ENCODE data around the gene RB1. TPM values are rescaled to one million over a fixed set of nuclear protein-coding genes. Genes with fewer than 3 reads are reported as not detected.
"Not testable (repeated sequence)": the region's sequence is repeated elsewhere in the genome, so short reads cannot be mapped to it uniquely, and the experiment has no call there.

RB1 gene
- total RNA-seq, 1 experiment from 2014 or later, result 18.8 TPM

DNA sequence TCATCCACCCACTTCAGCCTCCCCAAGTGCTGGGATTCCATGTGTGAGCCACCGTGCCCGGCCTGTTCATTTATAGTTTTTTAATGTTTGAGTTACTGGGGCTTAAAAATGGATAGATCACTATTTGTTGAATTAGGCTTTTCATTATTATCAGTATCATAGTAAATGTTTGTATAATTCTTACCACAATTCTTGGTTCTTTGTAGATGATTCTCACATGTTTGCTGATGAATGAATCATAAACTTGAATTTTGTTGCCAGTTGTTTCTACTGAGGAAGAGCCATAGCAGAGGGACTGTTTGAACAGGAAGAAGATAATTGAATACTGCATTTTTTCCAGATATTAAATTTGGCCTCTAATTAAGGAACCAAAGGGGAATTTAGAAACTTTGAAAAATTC is 112.0 kb downstream of the RB1 start:
- ChIA-PET CTCF (no interaction called here), POLR2A (no interaction called here)
- Mint-ChIP-seq H3K4me1 (peaks cover 22% of the 10 kb centered on the region), H3K36me3 (peaks cover 41% of the 10 kb centered on the region), H3K27me3 (ENCODE audit: low read depth) (no peaks in the 10 kb centered on the region; the same call in 1 of the 2 replicates), H3K27ac (no peak overlapping the region), H3K9me3 (peaks cover 38% of the 10 kb centered on the region), H3K4me3 (no peak overlapping the region)
- ATAC-seq, result no peak
- no peak for TF ChIP-seq JAZF1 (CRISPR knock-in tag; IDR thresholded peaks at IDR 0.05)
- TF ChIP-seq, protein P1, sequence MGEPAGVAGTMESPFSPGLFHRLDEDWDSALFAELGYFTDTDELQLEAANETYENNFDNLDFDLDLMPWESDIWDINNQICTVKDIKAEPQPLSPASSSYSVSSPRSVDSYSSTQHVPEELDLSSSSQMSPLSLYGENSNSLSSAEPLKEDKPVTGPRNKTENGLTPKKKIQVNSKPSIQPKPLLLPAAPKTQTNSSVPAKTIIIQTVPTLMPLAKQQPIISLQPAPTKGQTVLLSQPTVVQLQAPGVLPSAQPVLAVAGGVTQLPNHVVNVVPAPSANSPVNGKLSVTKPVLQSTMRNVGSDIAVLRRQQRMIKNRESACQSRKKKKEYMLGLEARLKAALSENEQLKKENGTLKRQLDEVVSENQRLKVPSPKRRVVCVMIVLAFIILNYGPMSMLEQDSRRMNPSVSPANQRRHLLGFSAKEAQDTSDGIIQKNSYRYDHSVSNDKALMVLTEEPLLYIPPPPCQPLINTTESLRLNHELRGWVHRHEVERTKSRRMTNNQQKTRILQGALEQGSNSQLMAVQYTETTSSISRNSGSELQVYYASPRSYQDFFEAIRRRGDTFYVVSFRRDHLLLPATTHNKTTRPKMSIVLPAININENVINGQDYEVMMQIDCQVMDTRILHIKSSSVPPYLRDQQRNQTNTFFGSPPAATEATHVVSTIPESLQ (CRISPR knock-in tag; IDR thresholded peaks at IDR 0.05), result no peak
- no peak for TF ChIP-seq ZNF671 (CRISPR knock-in tag; IDR thresholded peaks at IDR 0.05)
- TF ChIP-seq, protein P2, sequence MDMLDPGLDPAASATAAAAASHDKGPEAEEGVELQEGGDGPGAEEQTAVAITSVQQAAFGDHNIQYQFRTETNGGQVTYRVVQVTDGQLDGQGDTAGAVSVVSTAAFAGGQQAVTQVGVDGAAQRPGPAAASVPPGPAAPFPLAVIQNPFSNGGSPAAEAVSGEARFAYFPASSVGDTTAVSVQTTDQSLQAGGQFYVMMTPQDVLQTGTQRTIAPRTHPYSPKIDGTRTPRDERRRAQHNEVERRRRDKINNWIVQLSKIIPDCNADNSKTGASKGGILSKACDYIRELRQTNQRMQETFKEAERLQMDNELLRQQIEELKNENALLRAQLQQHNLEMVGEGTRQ (CRISPR knock-in tag; IDR thresholded peaks at IDR 0.05), result no peak
- no peak for TF ChIP-seq NFATC4 (CRISPR knock-in tag; IDR thresholded peaks at IDR 0.05)
- no peak for DNase-seq (ENCODE audit: low spot score)

DNA sequence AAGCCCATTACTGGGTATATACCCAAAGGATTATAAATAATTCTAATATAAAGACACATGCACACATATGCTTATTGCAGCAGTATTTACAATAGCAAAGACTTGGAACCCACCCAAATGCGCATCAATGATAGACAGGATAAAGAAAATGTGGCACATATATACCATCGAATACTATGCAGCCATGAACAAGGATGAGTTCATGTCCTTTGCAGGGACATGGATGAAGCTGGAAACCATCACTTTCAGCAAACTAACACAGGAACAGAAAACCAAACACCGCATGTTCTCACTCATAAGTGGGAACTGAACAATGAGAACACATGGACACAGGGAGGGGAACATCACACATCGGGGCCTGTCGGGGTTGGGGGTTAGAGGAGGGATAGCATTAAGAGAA is 118.5 kb downstream of the RB1 start:
- H3K27me3 Mint-ChIP-seq (ENCODE audit: low read depth); ATAC-seq; H3K4me3 Mint-ChIP-seq; CTCF ChIA-PET; H3K4me1 Mint-ChIP-seq; DNase-seq (ENCODE audit: low spot score); POLR2A ChIA-PET; H3K27ac Mint-ChIP-seq: not testable (repeated sequence)
- Mint-ChIP-seq H3K9me3 (peaks cover 49% of the 10 kb centered on the region), H3K36me3 (peaks cover 43% of the 10 kb centered on the region)

DNA sequence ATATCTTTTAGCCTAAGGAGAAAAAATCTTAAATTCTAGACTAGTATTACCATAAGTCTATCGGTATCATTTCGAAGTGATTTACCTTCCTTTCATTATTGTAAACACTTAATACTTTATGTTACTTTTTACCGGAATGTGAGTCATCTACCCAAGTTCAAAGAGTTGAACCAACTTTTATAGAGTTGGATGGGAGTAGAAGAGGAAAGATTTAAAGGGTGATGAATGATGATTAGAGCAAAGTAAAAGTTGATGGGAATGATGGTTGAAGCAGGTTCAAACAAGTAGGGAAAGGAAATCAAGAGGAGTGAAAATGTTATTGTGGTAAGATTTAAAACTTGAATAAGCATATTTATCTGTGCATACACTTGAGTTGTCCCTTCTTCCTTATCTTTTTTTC is 120.7 kb downstream of the RB1 start:
- no peaks in the 10 kb centered on the region for H3K4me1 Mint-ChIP-seq
- H3K9me3 Mint-ChIP-seq, result peaks cover 30% of the 10 kb centered on the region
- no peak overlapping the region for H3K27ac Mint-ChIP-seq
- ATAC-seq, result no peak
- POLR2A ChIA-PET, result no interaction called here
- H3K36me3 Mint-ChIP-seq, result peaks cover 23% of the 10 kb centered on the region
- CTCF ChIA-PET, result no interaction called here
- no peak for DNase-seq (ENCODE audit: low spot score)
- no peaks in the 10 kb centered on the region for H3K27me3 Mint-ChIP-seq (ENCODE audit: low read depth)
- H3K4me3 Mint-ChIP-seq, result no peak overlapping the region
- TF ChIP-seq, protein P3, sequence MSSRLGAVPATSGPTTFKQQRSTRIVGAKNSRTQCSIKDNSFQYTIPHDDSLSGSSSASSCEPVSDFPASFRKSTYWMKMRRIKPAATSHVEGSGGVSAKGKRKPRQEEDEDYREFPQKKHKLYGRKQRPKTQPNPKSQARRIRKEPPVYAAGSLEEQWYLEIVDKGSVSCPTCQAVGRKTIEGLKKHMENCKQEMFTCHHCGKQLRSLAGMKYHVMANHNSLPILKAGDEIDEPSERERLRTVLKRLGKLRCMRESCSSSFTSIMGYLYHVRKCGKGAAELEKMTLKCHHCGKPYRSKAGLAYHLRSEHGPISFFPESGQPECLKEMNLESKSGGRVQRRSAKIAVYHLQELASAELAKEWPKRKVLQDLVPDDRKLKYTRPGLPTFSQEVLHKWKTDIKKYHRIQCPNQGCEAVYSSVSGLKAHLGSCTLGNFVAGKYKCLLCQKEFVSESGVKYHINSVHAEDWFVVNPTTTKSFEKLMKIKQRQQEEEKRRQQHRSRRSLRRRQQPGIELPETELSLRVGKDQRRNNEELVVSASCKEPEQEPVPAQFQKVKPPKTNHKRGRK (CRISPR knock-in tag; IDR thresholded peaks at IDR 0.05; ENCODE audit: borderline replicate concordance), result no peak
- TF ChIP-seq MXD4 (CRISPR knock-in tag; IDR thresholded peaks at IDR 0.05; ENCODE audit: borderline replicate concordance) (no peak), CBFB (CRISPR knock-in tag; IDR thresholded peaks at IDR 0.05; ENCODE audit: low read depth) (no peak), ZNF671 (CRISPR knock-in tag; IDR thresholded peaks at IDR 0.05) (no peak), ELF4 (CRISPR knock-in tag; IDR thresholded peaks at IDR 0.05; ENCODE audit: low read depth) (no peak), ZNF396 (CRISPR knock-in tag; IDR thresholded peaks at IDR 0.05; ENCODE audit: borderline replicate concordance) (no peak)
- TF ChIP-seq, protein P4, sequence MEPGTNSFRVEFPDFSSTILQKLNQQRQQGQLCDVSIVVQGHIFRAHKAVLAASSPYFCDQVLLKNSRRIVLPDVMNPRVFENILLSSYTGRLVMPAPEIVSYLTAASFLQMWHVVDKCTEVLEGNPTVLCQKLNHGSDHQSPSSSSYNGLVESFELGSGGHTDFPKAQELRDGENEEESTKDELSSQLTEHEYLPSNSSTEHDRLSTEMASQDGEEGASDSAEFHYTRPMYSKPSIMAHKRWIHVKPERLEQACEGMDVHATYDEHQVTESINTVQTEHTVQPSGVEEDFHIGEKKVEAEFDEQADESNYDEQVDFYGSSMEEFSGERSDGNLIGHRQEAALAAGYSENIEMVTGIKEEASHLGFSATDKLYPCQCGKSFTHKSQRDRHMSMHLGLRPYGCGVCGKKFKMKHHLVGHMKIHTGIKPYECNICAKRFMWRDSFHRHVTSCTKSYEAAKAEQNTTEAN (CRISPR knock-in tag; IDR thresholded peaks at IDR 0.05), result no peak
- TF ChIP-seq, protein P5, sequence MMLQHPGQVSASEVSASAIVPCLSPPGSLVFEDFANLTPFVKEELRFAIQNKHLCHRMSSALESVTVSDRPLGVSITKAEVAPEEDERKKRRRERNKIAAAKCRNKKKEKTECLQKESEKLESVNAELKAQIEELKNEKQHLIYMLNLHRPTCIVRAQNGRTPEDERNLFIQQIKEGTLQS (CRISPR knock-in tag; conservative IDR thresholded peaks at IDR 0.05), result no peak
- TF ChIP-seq, protein P6, sequence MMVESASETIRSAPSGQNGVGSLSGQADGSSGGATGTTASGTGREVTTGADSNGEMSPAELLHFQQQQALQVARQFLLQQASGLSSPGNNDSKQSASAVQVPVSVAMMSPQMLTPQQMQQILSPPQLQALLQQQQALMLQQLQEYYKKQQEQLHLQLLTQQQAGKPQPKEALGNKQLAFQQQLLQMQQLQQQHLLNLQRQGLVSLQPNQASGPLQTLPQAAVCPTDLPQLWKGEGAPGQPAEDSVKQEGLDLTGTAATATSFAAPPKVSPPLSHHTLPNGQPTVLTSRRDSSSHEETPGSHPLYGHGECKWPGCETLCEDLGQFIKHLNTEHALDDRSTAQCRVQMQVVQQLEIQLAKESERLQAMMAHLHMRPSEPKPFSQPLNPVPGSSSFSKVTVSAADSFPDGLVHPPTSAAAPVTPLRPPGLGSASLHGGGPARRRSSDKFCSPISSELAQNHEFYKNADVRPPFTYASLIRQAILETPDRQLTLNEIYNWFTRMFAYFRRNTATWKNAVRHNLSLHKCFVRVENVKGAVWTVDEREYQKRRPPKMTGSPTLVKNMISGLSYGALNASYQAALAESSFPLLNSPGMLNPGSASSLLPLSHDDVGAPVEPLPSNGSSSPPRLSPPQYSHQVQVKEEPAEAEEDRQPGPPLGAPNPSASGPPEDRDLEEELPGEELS (CRISPR knock-in tag; IDR thresholded peaks at IDR 0.05), result no peak
- TF ChIP-seq, protein P7, sequence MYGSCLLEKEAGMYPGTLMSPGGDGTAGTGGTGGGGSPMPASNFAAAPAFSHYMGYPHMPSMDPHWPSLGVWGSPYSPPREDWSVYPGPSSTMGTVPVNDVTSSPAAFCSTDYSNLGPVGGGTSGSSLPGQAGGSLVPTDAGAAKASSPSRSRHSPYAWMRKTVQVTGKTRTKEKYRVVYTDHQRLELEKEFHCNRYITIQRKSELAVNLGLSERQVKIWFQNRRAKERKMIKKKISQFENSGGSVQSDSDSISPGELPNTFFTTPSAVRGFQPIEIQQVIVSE (CRISPR knock-in tag; IDR thresholded peaks at IDR 0.05; ENCODE audit: borderline replicate concordance), result no peak
- TF ChIP-seq, protein P8, sequence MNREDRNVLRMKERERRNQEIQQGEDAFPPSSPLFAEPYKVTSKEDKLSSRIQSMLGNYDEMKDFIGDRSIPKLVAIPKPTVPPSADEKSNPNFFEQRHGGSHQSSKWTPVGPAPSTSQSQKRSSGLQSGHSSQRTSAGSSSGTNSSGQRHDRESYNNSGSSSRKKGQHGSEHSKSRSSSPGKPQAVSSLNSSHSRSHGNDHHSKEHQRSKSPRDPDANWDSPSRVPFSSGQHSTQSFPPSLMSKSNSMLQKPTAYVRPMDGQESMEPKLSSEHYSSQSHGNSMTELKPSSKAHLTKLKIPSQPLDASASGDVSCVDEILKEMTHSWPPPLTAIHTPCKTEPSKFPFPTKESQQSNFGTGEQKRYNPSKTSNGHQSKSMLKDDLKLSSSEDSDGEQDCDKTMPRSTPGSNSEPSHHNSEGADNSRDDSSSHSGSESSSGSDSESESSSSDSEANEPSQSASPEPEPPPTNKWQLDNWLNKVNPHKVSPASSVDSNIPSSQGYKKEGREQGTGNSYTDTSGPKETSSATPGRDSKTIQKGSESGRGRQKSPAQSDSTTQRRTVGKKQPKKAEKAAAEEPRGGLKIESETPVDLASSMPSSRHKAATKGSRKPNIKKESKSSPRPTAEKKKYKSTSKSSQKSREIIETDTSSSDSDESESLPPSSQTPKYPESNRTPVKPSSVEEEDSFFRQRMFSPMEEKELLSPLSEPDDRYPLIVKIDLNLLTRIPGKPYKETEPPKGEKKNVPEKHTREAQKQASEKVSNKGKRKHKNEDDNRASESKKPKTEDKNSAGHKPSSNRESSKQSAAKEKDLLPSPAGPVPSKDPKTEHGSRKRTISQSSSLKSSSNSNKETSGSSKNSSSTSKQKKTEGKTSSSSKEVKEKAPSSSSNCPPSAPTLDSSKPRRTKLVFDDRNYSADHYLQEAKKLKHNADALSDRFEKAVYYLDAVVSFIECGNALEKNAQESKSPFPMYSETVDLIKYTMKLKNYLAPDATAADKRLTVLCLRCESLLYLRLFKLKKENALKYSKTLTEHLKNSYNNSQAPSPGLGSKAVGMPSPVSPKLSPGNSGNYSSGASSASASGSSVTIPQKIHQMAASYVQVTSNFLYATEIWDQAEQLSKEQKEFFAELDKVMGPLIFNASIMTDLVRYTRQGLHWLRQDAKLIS (CRISPR knock-in tag; IDR thresholded peaks at IDR 0.05; ENCODE audit: borderline replicate concordance), result no peak
